Measurements from ENCODE around the gene GNG3. TPM values are rescaled to one million over a fixed set of nuclear protein-coding genes. Genes with fewer than 3 reads are reported as not detected.

GNG3 gene
- total RNA-seq, 1 experiment from 2014 or later = not detected

DNA sequence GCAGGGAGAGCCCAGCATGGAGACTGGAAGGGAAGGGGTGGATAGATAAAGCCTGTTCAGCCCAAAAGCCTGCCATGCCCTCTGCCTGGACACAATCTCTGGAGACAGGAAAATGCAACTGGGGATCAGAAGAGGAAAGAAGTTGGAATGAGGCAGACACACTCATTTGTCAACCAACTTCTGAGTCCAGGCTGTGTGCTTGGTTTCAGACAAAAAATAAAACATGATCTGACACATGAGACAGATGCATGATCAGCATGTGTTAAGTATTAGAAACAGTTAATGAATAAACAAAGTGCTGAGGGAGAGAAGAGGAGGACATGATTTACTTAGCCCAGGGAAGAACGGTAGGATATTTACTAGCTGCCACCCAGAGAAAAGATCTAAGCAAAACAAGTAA lies 19.0 kb upstream of the GNG3 start:
- no peaks in the 10 kb centered on the region for H3K4me1 ChIP-seq (ENCODE audit: control insufficient read depth in 1 of 2, insufficient read depth in 2 of 2, low read length in 2 of 2)
- H3K27me3 ChIP-seq (ENCODE audit: insufficient read depth, low read length) = no peaks in the 10 kb centered on the region
- BruUV-seq (replicated peaks) = no TSS peak
- peaks cover 18 to 27% of the 10 kb centered on the region in 2 experiments; a peak in 3 of 4 replicates for H3K36me3 ChIP-seq (ENCODE audit: control insufficient read depth in 1 of 2, insufficient read depth in 2 of 2, low read length in 2 of 2)
- H2AFZ ChIP-seq (ENCODE audit: low read depth, low read length, poor library complexity, severe bottlenecking) = no peak overlapping the region
- DNase-seq (ENCODE audit: low read depth, low spot score) = no peak
- H3K9me2 ChIP-seq (ENCODE audit: insufficient read depth) = no peaks in the 10 kb centered on the region
- ATAC-seq = no peak
- CTCF ChIA-PET = no interaction called here
- no peaks in the 10 kb centered on the region for H3K9me3 ChIP-seq (ENCODE audit: control insufficient read depth in 1 of 2, insufficient read depth in 1 of 2, low read depth in 1 of 2, low read length in 2 of 2)
- H3K79me2 ChIP-seq (ENCODE audit: insufficient read depth, low read length) = no peaks in the 10 kb centered on the region
- no peak for TF ChIP-seq RAD21 (IDR thresholded peaks at IDR 0.05; ENCODE audit: low read depth)
- no peak overlapping the region for H3K9ac ChIP-seq (ENCODE audit: low read length)
- no peak overlapping the region for H3K4me2 ChIP-seq (ENCODE audit: low read length)
- intact Hi-C loops (cut with micrococcal nuclease) = no loop called here
- RAD21 ChIA-PET (ENCODE audit: low non-redundant PET in 1 of 2, low total read pairs in 2 of 2, uncharacterized antibody in 2 of 2, unreplicated experiment in 2 of 2) = no interaction called here
- H4K20me1 ChIP-seq (ENCODE audit: insufficient read depth) = no peaks in the 10 kb centered on the region
- POLR2A ChIA-PET = interaction anchor here (1.3 kb wide), 1 partner anchor 24 kb away, joined by 4 read pairs; the partner anchor contains the start of genes C11orf98 and CSKMT
- H3K27ac ChIP-seq (ENCODE audit: low read depth, low read length) = no peak overlapping the region
- H3K4me3 ChIP-seq (replicated peaks in 1 of 2; ENCODE audit: low read depth in 1 of 2, low read length in 2 of 2) = no peak overlapping the region

DNA sequence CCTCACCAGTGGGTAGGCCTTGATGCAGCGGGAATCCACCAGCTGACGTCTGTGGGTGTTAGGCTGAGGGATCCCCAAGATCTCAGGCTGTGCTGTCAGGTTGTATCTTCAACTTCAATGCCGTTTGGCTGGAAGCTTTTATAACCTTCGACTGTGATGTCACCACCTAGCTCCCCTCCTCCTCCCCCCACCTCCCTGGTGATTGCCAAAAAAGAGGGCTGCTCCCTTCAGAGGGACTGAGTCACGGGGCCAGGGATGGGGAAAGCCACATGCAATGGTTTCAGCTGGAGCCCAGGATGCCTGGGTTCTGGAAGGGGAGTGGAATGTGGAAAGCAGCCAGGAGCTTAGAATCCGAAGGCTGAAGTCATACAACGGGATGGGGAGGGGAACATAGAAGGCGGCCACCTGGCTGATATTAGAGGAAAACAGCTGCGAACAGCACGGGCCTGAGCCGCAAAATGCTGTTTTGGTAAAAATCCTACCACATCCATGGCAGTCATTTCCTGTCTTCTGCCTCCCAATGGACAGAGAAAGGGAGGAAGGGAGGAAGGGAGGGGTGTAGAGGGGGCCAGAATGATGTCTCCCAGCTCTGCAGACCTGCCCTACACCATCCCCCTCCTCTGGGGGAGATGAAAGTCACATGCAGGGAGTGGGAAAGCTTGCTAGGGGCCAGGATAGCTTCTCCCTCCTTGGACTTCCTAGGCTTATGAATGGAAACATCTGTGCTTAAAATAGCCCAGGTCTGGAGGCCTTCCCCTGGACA lies 17.9 kb upstream of the GNG3 start, which contains the start of gene LRRN4CL:
TSS of gene LRRN4CL (minus strand) at position 110 of the 763 bp plus-strand sequence. CDS start 1,022 bp downstream, outside the sequence.
- TF ChIP-seq SIN3A (IDR thresholded peaks at IDR 0.05; ENCODE audit: low read depth) (no peak), YY1 (IDR thresholded peaks at IDR 0.05; ENCODE audit: extremely low read depth, insufficient replicate concordance, low read depth, low read length) (no peak), EZH2 (IDR thresholded peaks at IDR 0.05) (no peak), SRF (IDR thresholded peaks at IDR 0.05; ENCODE audit: low read depth) (no peak), CEBPB (IDR thresholded peaks at IDR 0.05; ENCODE audit: low read depth) (no peak), JUND (IDR thresholded peaks at IDR 0.05) (no peak), RAD21 (IDR thresholded peaks at IDR 0.05; ENCODE audit: low read depth) (no peak), CBX3 (IDR thresholded peaks at IDR 0.05; ENCODE audit: low read depth) (no peak), TCF7L2 (IDR thresholded peaks at IDR 0.05; ENCODE audit: borderline replicate concordance, extremely low read depth, insufficient read depth, insufficient read length) (no peak), SP1 (IDR thresholded peaks at IDR 0.05; ENCODE audit: low read depth) (no peak), ZNF274 (IDR thresholded peaks at IDR 0.05; ENCODE audit: low read depth, low read length) (no peak), EZH2phosphoT487 (IDR thresholded peaks at IDR 0.05; ENCODE audit: borderline replicate concordance) (no peak), ZFX (IDR thresholded peaks at IDR 0.05) (no peak), POLR2AphosphoS5 (IDR thresholded peaks at IDR 0.05; ENCODE audit: low read depth, low read length) (no peak)
- TF ChIP-seq, protein P1, sequence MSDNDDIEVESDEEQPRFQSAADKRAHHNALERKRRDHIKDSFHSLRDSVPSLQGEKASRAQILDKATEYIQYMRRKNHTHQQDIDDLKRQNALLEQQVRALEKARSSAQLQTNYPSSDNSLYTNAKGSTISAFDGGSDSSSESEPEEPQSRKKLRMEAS (IDR thresholded peaks at IDR 0.05) = no peak
- TF ChIP-seq, protein P2, sequence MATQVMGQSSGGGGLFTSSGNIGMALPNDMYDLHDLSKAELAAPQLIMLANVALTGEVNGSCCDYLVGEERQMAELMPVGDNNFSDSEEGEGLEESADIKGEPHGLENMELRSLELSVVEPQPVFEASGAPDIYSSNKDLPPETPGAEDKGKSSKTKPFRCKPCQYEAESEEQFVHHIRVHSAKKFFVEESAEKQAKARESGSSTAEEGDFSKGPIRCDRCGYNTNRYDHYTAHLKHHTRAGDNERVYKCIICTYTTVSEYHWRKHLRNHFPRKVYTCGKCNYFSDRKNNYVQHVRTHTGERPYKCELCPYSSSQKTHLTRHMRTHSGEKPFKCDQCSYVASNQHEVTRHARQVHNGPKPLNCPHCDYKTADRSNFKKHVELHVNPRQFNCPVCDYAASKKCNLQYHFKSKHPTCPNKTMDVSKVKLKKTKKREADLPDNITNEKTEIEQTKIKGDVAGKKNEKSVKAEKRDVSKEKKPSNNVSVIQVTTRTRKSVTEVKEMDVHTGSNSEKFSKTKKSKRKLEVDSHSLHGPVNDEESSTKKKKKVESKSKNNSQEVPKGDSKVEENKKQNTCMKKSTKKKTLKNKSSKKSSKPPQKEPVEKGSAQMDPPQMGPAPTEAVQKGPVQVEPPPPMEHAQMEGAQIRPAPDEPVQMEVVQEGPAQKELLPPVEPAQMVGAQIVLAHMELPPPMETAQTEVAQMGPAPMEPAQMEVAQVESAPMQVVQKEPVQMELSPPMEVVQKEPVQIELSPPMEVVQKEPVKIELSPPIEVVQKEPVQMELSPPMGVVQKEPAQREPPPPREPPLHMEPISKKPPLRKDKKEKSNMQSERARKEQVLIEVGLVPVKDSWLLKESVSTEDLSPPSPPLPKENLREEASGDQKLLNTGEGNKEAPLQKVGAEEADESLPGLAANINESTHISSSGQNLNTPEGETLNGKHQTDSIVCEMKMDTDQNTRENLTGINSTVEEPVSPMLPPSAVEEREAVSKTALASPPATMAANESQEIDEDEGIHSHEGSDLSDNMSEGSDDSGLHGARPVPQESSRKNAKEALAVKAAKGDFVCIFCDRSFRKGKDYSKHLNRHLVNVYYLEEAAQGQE (IDR thresholded peaks at IDR 0.05; ENCODE audit: low read depth) = no peak
- Histone ChIP-seq H3K4me2 (ENCODE audit: low read length) (no peak within 1 kb of the TSS), H3K79me2 (ENCODE audit: insufficient read depth, low read length) (no peaks in the 10 kb centered on the region), H3K36me3 (ENCODE audit: control insufficient read depth in 1 of 2, insufficient read depth in 2 of 2, low read length in 2 of 2) (peaks cover 19 to 30% of the 10 kb centered on the region in 2 experiments; a peak in 3 of 4 replicates), H3K4me1 (ENCODE audit: control insufficient read depth in 1 of 2, insufficient read depth in 2 of 2, low read length in 2 of 2) (no peaks in the 10 kb centered on the region), H3K9ac (ENCODE audit: low read length) (no peak within 1 kb of the TSS), H3K27ac (ENCODE audit: low read depth, low read length) (no peak within 1 kb of the TSS), H3K4me3 (replicated peaks in 1 of 2; ENCODE audit: low read depth in 1 of 2, low read length in 2 of 2) (no peak within 1 kb of the TSS), H3K9me3 (ENCODE audit: control insufficient read depth in 1 of 2, insufficient read depth in 1 of 2, low read depth in 1 of 2, low read length in 2 of 2) (no peaks in the 10 kb centered on the region), H4K20me1 (ENCODE audit: insufficient read depth) (no peaks in the 10 kb centered on the region), H2AFZ (ENCODE audit: low read depth, low read length, poor library complexity, severe bottlenecking) (no peak within 1 kb of the TSS), H3K27me3 (ENCODE audit: insufficient read depth, low read length) (no peaks in the 10 kb centered on the region), H3K9me2 (ENCODE audit: insufficient read depth) (no peaks in the 10 kb centered on the region)
- intact Hi-C loops (cut with micrococcal nuclease) = loop anchor here (5.0 kb wide), 1 partner anchor 292 kb away; no protein-coding TSS in a partner anchor
- no peak for DNase-seq (ENCODE audit: low read depth, low spot score)
- no peak for ATAC-seq
- RAD21 ChIA-PET (ENCODE audit: low non-redundant PET in 1 of 2, low total read pairs in 2 of 2, uncharacterized antibody in 2 of 2, unreplicated experiment in 2 of 2) = no interaction called here
- BruUV-seq (replicated peaks) = no TSS peak
- CTCF ChIA-PET = interaction anchor here (1.8 kb wide), 1 partner anchor 9 kb away, joined by 6 read pairs; no protein-coding TSS in a partner anchor
- POLR2A ChIA-PET = interaction anchor here (1.2 to 1.3 kb wide), 2 partner anchors 16 to 25 kb away, joined by 3 to 4 read pairs; partner anchors contain the start of genes C11orf98 and CSKMT

Data from HCT116 (cell line).